HL-60 (cell line): ENCODE results near the gene MBTPS1.

Experiments used
- SPI1 ChIP-seq: IDR thresholded peaks from 2 replicates; pipeline ENCODE4 v1.6.1; 2012; ENCODE audit warnings: low read depth, mild to moderate bottlenecking, borderline replicate concordance
- TF ChIP-seq, protein P1 (sequence below): IDR thresholded peaks from one replicate; pipeline ENCODE4 v1.5.1; 2011; ENCODE audit warnings: low read length, control low read depth, inconsistent platforms; ENCODE audit not compliant: insufficient read depth

- TF ChIP-seq, protein P1, sequence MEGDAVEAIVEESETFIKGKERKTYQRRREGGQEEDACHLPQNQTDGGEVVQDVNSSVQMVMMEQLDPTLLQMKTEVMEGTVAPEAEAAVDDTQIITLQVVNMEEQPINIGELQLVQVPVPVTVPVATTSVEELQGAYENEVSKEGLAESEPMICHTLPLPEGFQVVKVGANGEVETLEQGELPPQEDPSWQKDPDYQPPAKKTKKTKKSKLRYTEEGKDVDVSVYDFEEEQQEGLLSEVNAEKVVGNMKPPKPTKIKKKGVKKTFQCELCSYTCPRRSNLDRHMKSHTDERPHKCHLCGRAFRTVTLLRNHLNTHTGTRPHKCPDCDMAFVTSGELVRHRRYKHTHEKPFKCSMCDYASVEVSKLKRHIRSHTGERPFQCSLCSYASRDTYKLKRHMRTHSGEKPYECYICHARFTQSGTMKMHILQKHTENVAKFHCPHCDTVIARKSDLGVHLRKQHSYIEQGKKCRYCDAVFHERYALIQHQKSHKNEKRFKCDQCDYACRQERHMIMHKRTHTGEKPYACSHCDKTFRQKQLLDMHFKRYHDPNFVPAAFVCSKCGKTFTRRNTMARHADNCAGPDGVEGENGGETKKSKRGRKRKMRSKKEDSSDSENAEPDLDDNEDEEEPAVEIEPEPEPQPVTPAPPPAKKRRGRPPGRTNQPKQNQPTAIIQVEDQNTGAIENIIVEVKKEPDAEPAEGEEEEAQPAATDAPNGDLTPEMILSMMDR, result no peak
- TF ChIP-seq SPI1, result no peak
These were observed 67.9 kb downstream of the MBTPS1 start for GRCh38 chr16:84048871-84049270.
